Fibroblast of lung (primary cell): Measurements from ENCODE around the gene NECTIN1.

Experiments
- EZH2 ChIP-seq: IDR thresholded peaks from 2 replicates; pipeline ENCODE4 v1.5.1; 2012; ENCODE audit warnings: low read length, control low read depth, mild to moderate bottlenecking; ENCODE audit errors: missing control alignments
- TF ChIP-seq, protein P1 (sequence below), 2 donors: IDR thresholded peaks in 1 of 2; conservative IDR thresholded peaks in 1 of 2; 1 replicate in 1 of 2; 2 replicates in 1 of 2; pipeline ENCODE4 v1.5.1; 2011 to 2012; ENCODE audit warnings: low read length in 2 of 2, control low read depth in 1 of 2, inconsistent platforms in 1 of 2, low read depth in 1 of 2, mild to moderate bottlenecking in 1 of 2

GRCh38 chr11:119730789-119731386, 1.9 kb upstream of the NECTIN1 start:
- TF ChIP-seq, protein P1, sequence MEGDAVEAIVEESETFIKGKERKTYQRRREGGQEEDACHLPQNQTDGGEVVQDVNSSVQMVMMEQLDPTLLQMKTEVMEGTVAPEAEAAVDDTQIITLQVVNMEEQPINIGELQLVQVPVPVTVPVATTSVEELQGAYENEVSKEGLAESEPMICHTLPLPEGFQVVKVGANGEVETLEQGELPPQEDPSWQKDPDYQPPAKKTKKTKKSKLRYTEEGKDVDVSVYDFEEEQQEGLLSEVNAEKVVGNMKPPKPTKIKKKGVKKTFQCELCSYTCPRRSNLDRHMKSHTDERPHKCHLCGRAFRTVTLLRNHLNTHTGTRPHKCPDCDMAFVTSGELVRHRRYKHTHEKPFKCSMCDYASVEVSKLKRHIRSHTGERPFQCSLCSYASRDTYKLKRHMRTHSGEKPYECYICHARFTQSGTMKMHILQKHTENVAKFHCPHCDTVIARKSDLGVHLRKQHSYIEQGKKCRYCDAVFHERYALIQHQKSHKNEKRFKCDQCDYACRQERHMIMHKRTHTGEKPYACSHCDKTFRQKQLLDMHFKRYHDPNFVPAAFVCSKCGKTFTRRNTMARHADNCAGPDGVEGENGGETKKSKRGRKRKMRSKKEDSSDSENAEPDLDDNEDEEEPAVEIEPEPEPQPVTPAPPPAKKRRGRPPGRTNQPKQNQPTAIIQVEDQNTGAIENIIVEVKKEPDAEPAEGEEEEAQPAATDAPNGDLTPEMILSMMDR (conservative IDR thresholded peaks at IDR 0.05 in 1 of 2, IDR thresholded peaks at IDR 0.05 in 1 of 2; ENCODE audit: low read depth in 1 of 2, low read length in 2 of 2) = no peak
- TF ChIP-seq EZH2 = no peak
